ENCODE results near the gene SPRY4. TPM values are rescaled to one million over a fixed set of nuclear protein-coding genes. Genes with fewer than 3 reads are reported as not detected.
"Not testable (repeated sequence)": the region's sequence is repeated elsewhere in the genome, so short reads cannot be mapped to it uniquely, and the experiment has no call there.

The SPRY4 gene
- total RNA-seq, 1 experiment from 2014 or later: 27.0 TPM

- no peak for DNase-seq (ENCODE audit: low read depth, low spot score)
- in situ Hi-C loops (cut with HindIII; ENCODE audit: low pct_unique_long_range_greater_than_20kb, low sequenced_read_pairs): no loop called here
Measured at GRCh38 chr5:142289708-142290576, 34.9 kb downstream of the SPRY4 start.

DNA sequence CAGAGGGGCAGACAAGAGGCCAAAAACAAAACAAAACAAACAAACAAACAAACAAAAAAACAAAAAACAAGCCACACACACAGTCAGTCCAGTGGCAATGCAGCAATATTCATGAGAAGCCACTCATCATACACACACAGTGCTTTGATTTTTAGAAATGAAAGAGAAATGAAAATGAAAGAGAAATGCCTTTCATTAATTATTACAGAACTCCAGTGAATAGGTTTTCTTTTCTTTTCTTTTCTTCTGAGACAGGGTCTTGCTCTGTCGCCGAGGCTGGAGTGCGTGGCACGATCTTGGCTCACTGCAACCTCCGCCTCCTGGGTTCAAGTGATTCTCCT lies 36.9 kb downstream of the SPRY4 start:
- in situ Hi-C loops (cut with HindIII; ENCODE audit: low pct_unique_long_range_greater_than_20kb, low sequenced_read_pairs): no loop called here
- no peak for DNase-seq (ENCODE audit: low read depth, low spot score)

GRCh38 chr5:142287096-142287972 lies 37.5 kb downstream of the SPRY4 start:
- in situ Hi-C loops (cut with HindIII; ENCODE audit: low pct_unique_long_range_greater_than_20kb, low sequenced_read_pairs): no loop called here
- DNase-seq (ENCODE audit: low read depth, low spot score): peak; percentile 14

DNA sequence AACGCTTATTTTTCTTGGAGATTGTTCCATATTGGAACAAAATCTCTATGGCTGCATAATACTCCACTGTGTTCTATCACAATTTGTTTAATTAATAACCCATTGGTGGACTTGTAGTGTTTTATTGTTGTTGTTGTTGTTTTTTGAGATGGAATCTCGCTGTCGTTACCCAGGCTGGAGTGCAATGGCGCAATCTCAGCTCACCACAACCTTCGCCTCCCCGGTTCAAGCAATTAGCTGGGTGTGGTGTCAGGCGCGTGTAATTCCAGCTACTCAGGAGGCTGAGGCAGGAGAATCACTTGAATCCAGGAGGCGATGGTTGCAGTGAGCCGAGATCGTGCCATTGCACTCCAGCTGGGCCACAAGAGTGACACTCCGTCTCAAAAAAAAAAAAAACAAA lies 38.7 kb downstream of the SPRY4 start:
- DNase-seq (ENCODE audit: low read depth, low spot score): no peak
- in situ Hi-C loops (cut with HindIII; ENCODE audit: low pct_unique_long_range_greater_than_20kb, low sequenced_read_pairs): no loop called here

- in situ Hi-C loops (cut with HindIII; ENCODE audit: low pct_unique_long_range_greater_than_20kb, low sequenced_read_pairs): no loop called here
Measured at GRCh38 chr5:142283304-142283703, 41.5 kb downstream of the SPRY4 start.

DNA sequence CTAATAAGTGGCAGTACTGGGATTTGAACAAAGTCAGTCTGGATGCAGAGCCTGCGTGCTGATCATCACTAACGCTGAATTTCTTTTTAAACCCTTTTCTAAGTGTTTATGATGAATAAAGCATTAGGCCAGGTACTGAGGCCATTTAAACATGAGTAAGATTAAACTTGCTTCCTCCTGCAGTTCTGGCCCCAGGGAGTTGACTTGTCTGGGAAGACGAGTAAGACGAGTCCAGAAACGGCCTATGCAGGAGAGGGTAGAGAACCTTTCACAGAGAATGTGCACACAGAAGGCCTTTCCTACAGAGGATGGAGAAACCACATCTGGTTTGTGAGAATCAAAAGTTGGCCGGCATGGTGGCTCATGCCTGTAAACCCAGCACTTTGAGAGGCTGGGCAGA lies 42.9 kb downstream of the SPRY4 start:
- in situ Hi-C loops (cut with HindIII; ENCODE audit: low pct_unique_long_range_greater_than_20kb, low sequenced_read_pairs): no loop called here
- no peak for DNase-seq (ENCODE audit: low read depth, low spot score)

More at GRCh38 chr5:142283304-142283703, 41.5 kb downstream of the SPRY4 start:
- DNase-seq (ENCODE audit: low read depth, low spot score): no peak

DNA sequence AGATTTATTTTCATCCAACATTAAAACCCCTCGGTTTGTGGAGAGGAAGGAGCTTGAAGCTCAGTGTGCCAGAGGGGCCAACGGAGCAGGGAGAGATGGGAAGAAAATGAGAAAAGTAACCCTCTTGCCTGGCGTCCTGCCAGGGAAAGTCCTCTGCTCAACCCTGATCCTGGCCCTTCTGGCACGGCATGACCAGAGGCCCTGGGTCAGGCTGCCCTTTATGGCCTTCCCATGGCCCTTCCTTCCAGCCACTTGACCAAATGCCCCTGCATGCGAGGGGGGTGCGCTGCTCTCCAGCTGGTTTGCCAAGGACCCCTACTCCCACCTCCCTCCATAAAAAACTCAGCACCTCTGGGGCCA lies 43.8 kb downstream of the SPRY4 start:
- in situ Hi-C loops (cut with HindIII; ENCODE audit: low pct_unique_long_range_greater_than_20kb, low sequenced_read_pairs): no loop called here
- DNase-seq (ENCODE audit: low read depth, low spot score): no peak

GRCh38 chr5:142280066-142281007 lies 44.5 kb downstream of the SPRY4 start:
- peak; percentile 89 for DNase-seq (ENCODE audit: low read depth, low spot score)
- in situ Hi-C loops (cut with HindIII; ENCODE audit: low pct_unique_long_range_greater_than_20kb, low sequenced_read_pairs): no loop called here

- no peak for DNase-seq (ENCODE audit: low read depth, low spot score)
- in situ Hi-C loops (cut with HindIII; ENCODE audit: low pct_unique_long_range_greater_than_20kb, low sequenced_read_pairs): no loop called here
Measured at GRCh38 chr5:142278627-142279026, 46.2 kb downstream of the SPRY4 start.

- no peak for DNase-seq (ENCODE audit: low read depth, low spot score)
- in situ Hi-C loops (cut with HindIII; ENCODE audit: low pct_unique_long_range_greater_than_20kb, low sequenced_read_pairs): no loop called here
Measured at GRCh38 chr5:142277796-142278195, 47.0 kb downstream of the SPRY4 start.

- DNase-seq (ENCODE audit: low read depth, low spot score): no peak
- in situ Hi-C loops (cut with HindIII; ENCODE audit: low pct_unique_long_range_greater_than_20kb, low sequenced_read_pairs): no loop called here
Measured at GRCh38 chr5:142276517-142276916, 48.3 kb downstream of the SPRY4 start.

DNA sequence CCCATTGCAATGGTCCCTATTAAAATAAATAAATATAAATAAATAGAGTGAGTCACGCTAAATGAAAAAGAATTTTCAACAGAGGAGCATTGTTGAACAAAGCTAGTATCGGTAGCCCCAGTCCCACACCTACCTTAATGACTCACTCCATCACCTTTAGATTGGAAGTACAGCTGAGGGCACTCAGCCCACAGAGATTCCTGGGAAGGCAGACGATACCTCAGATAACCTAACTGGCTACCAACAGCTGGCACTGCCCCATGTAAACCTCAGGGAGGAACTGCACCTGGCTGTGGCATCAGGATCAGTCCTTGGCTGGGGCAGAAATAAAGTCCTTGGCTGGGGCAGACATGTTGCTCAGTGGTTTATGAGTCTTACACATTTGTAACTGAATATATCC lies 49.3 kb downstream of the SPRY4 start:
- DNase-seq (ENCODE audit: low read depth, low spot score): no peak
- in situ Hi-C loops (cut with HindIII; ENCODE audit: low pct_unique_long_range_greater_than_20kb, low sequenced_read_pairs): no loop called here

GRCh38 chr5:142272596-142272995 lies 52.2 kb downstream of the SPRY4 start:
- DNase-seq (ENCODE audit: low read depth, low spot score); in situ Hi-C loops (cut with HindIII; ENCODE audit: low pct_unique_long_range_greater_than_20kb, low sequenced_read_pairs): not testable (repeated sequence)

DNA sequence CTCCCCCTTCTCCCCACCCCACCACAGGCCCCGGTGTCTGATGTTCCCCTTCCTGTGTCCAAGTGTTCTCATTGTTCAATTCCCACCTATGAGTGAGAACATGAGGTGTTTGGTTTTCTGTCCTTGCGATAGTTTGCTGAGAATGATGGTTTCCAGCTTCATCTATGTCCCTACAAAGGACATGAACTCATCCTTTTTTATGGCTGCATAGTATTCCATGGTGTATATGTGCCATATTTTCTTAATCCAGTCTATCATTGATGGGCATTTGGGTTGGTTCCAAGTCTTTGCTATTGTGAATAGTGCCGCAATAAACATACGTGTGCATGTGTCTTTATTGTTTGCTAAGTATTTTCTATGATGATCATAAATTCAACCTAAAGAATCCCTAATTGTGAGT lies 60.7 kb downstream of the SPRY4 start:
- in situ Hi-C loops (cut with HindIII; ENCODE audit: low pct_unique_long_range_greater_than_20kb, low sequenced_read_pairs); DNase-seq (ENCODE audit: low read depth, low spot score): not testable (repeated sequence)

DNA sequence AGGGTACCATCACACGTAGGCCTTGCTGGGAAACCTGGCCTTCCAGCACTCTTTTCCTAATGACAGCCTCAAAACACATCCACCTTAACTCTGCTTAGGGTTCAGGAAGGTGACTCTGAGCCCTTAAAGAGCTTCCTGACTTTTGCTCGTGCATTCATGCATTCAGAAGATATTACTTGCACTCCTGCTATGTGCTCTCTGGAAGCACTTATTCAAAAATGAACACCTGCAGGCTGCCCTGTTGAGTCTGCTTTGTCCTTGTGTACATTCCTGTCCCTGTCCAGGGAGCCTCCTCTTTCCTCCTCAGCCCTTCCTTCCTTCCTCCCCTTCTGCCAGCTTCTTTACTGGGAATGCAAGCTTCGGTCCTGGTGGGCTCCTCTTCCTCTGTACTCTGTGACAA lies 61.5 kb downstream of the SPRY4 start:
- in situ Hi-C loops (cut with HindIII; ENCODE audit: low pct_unique_long_range_greater_than_20kb, low sequenced_read_pairs): no loop called here
- DNase-seq (ENCODE audit: low read depth, low spot score): no peak

- DNase-seq (ENCODE audit: low read depth, low spot score): no peak
- in situ Hi-C loops (cut with HindIII; ENCODE audit: low pct_unique_long_range_greater_than_20kb, low sequenced_read_pairs): no loop called here
Measured at GRCh38 chr5:142262683-142263082, 62.1 kb downstream of the SPRY4 start.
